ENCODE data around the gene PLPPR3. TPM values are rescaled to one million over a fixed set of nuclear protein-coding genes. Genes with fewer than 3 reads are reported as not detected.
A peak's percentile ranks its signal among the peaks of the same experiment; 100 is the strongest.

Gene PLPPR3
- total and polyA plus RNA-seq, 9 of the 15 experiments (the other 6 are each of a cell fraction or from before 2014, with no cell fraction given): 0.01 to 48.2 (median 8.6) TPM

DNA sequence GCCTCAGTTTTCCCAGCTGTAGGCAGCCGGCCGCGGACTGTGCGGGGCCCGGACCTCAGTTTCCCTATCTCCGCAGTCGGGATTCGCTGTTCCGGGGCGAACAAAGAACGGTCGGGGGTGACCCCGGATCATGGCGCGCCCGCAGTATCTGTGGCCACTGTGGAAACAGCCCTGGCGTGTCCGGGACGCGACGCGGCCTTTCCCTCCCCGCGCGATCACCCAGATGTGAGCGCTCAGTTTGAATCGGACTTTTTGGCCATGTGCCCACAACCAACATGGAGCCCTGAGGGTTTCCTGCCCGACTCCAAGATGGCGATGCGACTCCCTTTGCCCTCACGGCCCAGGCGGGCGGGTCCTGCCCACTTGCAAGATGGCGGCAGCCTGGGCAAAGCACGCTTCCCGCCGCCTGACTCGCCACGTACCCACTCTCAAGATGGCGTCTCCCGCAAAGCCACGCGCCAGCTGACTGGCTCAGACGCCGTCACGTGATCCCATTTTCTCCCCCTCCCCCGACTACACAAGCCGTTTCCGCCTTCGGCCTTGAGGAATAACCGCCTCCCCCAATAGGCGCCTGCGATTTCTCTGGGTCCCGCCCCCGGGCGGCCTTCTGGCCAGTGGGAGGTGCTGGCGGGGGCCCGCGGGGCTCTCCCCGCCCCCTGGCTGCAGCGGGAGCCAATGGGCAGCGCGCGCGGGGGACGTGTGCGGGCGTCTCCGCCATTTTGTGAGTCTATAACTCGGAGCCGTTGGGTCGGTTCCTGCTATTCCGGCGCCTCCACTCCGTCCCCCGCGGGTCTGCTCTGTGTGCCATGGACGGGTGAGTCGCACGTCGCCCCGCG is 24.8 kb downstream of the PLPPR3 start, which contains the start of gene PTBP1 (continued):
- 0 out of 4 replicates have a peak, but pooled peaks of 1 of the 2 experiments have one; percentile 18 for TF ChIP-seq RAD21 (CRISPR knock-in tag; conservative IDR thresholded peaks at IDR 0.05 in 1 of 2, IDR thresholded peaks at IDR 0.05 in 1 of 2)
- no peak for TF ChIP-seq EZH2 (IDR thresholded peaks at IDR 0.05; ENCODE audit: borderline replicate concordance, low read depth, low read length)
- TF ChIP-seq KDM5B (IDR thresholded peaks at IDR 0.05; ENCODE audit: insufficient replicate concordance, low read depth, low read length): peak; percentile 50
- TF ChIP-seq, protein P1, sequence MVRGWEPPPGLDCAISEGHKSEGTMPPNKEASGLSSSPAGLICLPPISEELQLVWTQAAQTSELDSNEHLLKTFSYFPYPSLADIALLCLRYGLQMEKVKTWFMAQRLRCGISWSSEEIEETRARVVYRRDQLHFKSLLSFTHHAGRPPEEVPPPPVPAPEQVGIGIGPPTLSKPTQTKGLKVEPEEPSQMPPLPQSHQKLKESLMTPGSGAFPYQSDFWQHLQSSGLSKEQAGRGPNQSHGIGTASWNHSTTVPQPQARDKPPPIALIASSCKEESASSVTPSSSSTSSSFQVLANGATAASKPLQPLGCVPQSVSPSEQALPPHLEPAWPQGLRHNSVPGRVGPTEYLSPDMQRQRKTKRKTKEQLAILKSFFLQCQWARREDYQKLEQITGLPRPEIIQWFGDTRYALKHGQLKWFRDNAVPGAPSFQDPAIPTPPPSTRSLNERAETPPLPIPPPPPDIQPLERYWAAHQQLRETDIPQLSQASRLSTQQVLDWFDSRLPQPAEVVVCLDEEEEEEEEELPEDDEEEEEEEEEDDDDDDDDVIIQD (CRISPR knock-in tag; IDR thresholded peaks at IDR 0.05): no peak
- no peak for TF ChIP-seq KAT8 (IDR thresholded peaks at IDR 0.05; ENCODE audit: low read depth)
- TF ChIP-seq ZNF232 (CRISPR knock-in tag; IDR thresholded peaks at IDR 0.05): no peak
- TF ChIP-seq ETS2 (tag; IDR thresholded peaks at IDR 0.05; ENCODE audit: borderline replicate concordance, poor library complexity, severe bottlenecking): no peak
- TF ChIP-seq, protein P2, sequence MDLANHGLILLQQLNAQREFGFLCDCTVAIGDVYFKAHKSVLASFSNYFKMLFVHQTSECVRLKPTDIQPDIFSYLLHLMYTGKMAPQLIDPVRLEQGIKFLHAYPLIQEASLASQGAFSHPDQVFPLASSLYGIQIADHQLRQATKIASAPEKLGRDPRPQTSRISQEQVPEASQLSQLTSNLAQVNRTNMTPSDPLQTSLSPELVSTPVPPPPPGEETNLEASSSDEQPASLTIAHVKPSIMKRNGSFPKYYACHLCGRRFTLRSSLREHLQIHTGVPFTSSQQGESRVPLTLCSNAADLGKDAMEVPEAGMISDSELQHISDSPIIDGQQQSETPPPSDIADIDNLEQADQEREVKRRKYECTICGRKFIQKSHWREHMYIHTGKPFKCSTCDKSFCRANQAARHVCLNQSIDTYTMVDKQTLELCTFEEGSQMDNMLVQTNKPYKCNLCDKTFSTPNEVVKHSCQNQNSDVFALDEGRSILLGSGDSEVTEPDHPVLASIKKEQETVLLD (IDR thresholded peaks at IDR 0.05): peak; percentile 73
- TF ChIP-seq ZNF282 (CRISPR knock-in tag; IDR thresholded peaks at IDR 0.05): no peak
- TF ChIP-seq, protein P3, sequence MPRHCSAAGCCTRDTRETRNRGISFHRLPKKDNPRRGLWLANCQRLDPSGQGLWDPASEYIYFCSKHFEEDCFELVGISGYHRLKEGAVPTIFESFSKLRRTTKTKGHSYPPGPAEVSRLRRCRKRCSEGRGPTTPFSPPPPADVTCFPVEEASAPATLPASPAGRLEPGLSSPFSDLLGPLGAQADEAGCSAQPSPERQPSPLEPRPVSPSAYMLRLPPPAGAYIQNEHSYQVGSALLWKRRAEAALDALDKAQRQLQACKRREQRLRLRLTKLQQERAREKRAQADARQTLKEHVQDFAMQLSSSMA (CRISPR knock-in tag; IDR thresholded peaks at IDR 0.05): 0 out of 2 replicates have a peak, but pooled peaks have one; percentile 69
- TF ChIP-seq CEBPB (tag; IDR thresholded peaks at IDR 0.05): no peak
- no peak for TF ChIP-seq NONO (IDR thresholded peaks at IDR 0.05; ENCODE audit: low read depth in 2 of 2, low read length in 1 of 2)
- TF ChIP-seq ASH1L (IDR thresholded peaks at IDR 0.05; ENCODE audit: borderline replicate concordance, low read depth, partially characterized antibody): peak; percentile 96
- no peak for TF ChIP-seq ZFPM2 (CRISPR knock-in tag; IDR thresholded peaks at IDR 0.05)
- TF ChIP-seq KAT2B (IDR thresholded peaks at IDR 0.05; ENCODE audit: low read depth, low read length): no peak
- TF ChIP-seq EHMT2 (IDR thresholded peaks at IDR 0.05): no peak
- no peak for TF ChIP-seq CBX8 (IDR thresholded peaks at IDR 0.05; ENCODE audit: borderline replicate concordance, extremely low read depth, low read depth, low read length, poor library complexity, severe bottlenecking)
- TF ChIP-seq, protein P4, sequence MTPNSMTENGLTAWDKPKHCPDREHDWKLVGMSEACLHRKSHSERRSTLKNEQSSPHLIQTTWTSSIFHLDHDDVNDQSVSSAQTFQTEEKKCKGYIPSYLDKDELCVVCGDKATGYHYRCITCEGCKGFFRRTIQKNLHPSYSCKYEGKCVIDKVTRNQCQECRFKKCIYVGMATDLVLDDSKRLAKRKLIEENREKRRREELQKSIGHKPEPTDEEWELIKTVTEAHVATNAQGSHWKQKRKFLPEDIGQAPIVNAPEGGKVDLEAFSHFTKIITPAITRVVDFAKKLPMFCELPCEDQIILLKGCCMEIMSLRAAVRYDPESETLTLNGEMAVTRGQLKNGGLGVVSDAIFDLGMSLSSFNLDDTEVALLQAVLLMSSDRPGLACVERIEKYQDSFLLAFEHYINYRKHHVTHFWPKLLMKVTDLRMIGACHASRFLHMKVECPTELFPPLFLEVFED (CRISPR knock-in tag; conservative IDR thresholded peaks at IDR 0.05): peak; percentile 69; the same call in 1 of the 2 replicates
- TF ChIP-seq ZNF584 (CRISPR knock-in tag; IDR thresholded peaks at IDR 0.05; ENCODE audit: low read depth): peak; percentile 89
- no peak; the same call in 1 of the 2 replicates for TF ChIP-seq RFX5 (IDR thresholded peaks at IDR 0.05; ENCODE audit: low read depth, low read length)
- TF ChIP-seq HDAC6 (IDR thresholded peaks at IDR 0.05; ENCODE audit: low read depth, low read length): no peak

All from K562 (cell line).